Smooth muscle cell of the brain vasculature (primary cell): ENCODE data around the gene GPHA2.
"Not testable (repeated sequence)": the region's sequence is repeated elsewhere in the genome, so short reads cannot be mapped to it uniquely, and the experiment has no call there.

ENCODE experiments used
- DNase-seq: peaks from one replicate; pipeline ENCODE4 v3.0.0-alpha.2; 2012; ENCODE audit warnings: low read depth, low spot score

Gene GPHA2, protein sequence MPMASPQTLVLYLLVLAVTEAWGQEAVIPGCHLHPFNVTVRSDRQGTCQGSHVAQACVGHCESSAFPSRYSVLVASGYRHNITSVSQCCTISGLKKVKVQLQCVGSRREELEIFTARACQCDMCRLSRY

DNA sequence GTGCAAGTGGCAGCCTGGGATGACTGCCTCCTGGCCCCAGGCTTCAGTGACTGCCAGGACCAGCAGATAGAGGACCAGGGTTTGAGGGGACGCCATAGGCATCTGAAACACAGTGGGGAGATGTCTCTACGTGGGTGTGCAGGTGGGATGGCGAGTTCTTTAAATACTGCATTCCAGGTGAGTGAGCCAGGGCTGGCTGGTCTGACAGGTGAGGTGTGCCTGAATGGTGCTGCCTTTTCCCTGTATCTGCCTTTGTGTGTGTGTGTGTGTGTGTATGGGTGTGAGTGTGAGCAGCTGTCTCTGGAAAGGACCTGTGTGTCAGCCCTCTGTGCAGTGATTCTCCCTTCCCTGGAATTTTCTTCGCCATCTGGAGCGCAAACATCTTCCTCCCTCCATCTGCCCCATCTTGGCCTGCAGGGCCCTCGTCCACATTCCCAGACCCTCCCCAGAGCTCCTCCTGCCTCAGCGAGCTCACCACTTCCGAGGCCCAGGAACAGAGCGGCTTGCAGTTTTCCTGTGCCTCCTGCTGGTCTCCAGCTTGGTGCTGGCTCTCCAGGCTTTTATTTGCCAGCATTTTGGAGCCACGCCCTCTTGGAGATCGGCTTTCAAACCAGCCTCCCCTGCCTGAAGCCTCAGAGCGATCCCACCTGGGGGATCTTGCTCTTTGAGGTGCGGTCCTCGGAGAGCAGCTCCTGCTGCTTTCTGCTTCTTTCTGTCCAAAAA lies at the start of gene GPHA2:
Gene GPHA2, minus strand, starts transcription at position 535 of the 723 bp plus-strand sequence. Its CDS starts 433 bp downstream, at position 102.
- no peak for DNase-seq

DNA sequence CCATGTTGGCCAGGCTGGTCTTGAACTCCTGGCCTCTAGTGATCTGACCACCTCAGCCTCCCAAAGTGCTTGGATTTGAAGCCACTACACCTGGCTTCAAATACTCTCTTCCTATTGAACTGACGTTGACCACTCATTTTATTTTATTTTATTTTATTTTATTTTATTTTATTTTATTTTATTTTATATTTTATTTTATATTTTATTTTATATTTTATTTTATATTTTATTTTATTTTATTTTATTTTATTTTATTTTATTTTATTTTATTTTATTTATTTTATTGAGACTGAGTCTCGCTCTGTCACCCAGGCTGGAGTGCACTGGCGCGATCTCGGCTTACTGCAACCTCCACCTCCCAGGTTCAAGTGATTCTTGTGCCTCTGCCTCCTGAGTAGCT lies 47.6 kb upstream of the GPHA2 start:
- DNase-seq: not testable (repeated sequence)

DNA sequence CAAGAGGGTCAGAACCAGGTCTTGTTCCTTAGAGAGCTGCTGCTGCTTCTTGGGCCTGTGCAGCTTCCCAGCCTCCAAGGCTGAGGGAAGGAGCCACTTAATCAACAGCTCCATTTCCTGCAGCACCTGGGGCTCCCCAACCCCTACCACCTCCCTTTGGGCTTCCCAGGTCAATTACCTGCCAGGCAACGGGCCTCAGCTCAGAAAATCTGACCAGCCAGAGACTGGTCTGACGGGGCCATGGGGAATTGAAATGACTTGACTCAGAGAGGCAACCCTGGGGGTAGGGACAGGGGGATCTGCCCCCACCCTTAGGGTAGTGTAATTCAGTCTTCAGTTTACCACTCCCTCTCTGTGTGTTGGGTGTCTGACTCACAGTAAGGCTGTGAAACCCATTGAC lies 41.0 kb upstream of the GPHA2 start:
- no peak for DNase-seq

DNA sequence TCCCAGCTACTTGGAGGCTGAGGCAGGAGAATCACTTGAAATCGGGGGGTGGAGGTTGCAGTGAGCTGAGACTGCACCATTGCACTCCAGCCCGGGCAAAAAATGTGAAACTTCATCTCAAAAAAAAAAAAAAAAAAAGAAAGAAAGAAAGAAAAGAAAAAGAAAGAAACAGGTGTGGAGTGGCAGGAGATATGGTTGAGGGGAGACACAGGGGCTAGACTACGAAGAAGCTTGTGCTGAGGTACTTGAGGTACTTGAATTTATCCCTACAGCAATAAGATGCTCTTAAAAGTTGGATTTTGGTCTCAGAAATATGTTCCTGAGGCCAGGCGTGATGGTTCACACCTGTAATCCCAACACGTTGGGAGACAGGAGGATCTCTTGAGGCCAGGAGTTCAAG lies 38.4 kb upstream of the GPHA2 start:
- DNase-seq: no peak

DNA sequence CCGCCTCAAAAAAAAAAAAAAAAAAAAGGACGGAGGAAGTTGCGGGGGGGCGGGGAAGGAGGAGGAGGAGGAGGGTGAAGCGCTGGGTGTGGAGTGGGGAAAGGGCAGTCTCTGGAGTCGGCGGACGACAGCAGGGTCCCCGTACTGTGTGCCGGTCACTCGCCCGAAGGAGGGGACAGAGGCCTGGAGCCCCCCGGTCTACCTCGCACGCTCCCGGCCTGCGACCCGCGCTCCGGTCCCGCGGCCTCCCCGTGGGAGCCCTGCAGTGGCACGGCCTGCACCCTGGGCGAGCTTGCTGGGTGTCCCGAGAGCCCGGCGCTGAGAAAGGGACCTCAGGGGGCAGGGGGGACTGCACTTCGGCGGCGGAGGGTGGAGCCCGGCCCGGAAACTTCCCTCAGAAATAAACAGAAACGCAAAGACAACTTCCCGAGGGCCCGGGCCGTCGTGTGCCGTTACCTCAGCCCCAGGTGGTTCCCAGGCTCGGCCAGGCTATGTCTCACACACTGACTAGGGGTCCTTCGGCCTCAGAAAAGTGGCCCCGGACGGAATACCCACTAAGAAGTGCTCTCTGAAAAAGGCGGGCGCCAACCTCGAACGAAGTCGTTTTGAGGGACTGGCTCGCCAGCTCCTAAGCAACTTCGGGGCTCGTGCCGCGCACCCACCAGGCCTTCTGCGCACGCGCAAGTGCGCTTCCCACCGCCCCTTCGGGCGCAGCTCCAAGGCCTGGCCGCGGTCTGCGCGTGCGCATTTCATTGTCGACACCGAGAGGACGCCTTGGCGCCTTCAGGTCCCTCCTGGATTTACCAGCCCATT lies 35.9 kb upstream of the GPHA2 start, which contains the start of gene MAJIN:
Gene MAJIN, minus strand, starts transcription at position 688 of the 813 bp plus-strand sequence. CDS start 12,703 bp downstream, outside the sequence.
- peak; percentile 62 for DNase-seq

DNA sequence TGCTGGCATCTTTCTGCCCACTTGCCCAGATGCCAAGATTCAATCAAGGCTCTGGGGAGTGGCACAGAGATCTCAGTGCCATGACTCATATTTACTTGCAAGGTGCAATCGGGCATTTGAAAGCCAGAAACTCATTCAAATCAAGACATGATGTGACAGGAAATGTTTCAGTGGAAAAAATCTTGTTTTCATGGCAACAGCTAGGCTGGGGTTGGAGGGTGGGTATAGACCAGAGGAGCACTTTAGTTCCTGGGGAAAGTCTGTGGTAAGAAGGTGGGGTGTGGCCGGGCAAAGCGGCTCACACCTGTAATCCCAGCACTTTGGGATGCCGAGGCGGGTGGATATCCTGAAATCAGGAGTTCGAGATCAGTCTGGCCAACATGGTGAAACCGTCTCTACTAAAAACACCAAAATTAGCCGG lies 35.0 kb upstream of the GPHA2 start:
- DNase-seq: no peak

DNA sequence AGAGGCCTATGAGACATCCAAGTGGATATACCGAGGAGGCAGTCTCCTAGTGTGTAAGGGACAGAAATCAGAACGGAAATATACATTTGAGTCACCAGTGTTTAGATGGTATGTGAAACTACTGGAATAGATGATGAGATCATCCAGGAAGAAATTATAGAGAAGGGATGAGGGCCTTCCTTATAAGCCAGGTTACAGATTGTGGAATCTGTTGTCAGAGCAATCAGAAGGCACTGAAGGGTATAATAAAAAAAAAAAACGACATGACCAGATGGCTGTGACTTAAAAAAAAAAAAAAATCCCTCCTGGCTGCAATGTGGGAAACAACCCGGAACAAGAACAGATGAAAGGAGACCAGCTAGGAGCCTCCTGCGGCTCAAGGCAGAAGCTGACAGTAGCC lies 33.5 kb upstream of the GPHA2 start:
- no peak for DNase-seq

DNA sequence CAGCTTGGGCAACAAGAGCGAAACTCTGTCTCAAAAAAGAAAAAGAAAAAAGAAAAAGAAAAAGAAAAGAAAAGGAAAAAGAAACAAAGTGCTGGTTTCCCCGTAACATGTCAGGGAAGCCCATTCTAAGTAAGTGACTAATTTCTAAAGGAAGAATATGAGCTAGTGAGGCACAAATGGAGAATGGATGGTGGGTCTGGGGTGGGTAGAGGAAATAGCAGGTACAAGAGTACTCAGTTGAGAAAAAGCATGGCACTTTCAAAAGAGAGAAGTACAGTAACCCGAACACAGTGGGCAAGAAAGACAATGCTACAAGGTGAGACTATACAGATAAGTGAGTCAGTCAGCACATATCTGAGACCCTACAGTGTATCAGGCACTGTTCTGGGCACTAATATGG lies 31.7 kb upstream of the GPHA2 start:
- DNase-seq: no peak

DNA sequence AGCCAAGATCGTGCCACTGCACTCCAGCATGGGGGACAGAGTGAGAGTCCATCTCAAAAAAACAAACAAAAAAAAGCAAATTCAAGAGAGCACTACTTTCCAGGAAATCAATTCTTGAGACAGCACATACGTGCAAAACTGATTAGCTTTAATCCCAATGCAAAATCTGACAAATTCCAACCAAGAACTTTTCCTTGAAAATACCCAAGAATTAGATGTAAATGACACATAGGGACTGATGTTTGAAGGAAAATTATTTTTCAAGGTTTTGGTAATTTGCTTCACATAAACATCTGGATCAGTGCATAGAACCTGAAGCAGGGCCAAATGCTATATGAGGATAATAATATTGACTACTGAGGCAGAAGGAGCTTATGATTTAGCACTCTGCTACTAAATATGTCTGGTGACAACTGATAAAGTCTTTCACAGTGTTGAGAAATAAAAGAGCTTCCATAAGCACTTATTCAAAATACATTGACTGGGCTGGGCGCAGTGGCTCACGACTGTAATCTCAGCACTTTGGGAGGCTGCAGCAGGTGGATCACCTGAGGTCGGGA lies 27.5 kb upstream of the GPHA2 start:
- no peak for DNase-seq

DNA sequence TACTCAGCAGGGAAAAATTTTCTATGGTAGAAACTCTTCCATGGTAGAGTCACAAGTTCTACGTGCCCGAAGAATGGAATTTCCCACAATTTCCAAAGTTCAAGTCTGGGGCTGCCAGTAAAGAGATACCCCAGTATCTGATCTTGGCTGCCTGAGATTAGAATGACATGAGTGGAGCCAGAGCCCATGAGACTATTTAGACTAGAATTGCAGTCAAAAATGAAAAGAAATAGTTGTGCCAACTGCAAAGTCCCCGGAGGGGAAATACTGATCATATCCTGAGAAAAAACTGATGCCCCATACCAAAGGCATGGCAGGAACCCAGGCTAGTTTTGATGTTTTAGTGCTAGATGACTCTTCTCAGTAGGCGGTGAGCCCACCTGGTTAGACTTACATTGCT lies 25.0 kb upstream of the GPHA2 start:
- no peak for DNase-seq

DNA sequence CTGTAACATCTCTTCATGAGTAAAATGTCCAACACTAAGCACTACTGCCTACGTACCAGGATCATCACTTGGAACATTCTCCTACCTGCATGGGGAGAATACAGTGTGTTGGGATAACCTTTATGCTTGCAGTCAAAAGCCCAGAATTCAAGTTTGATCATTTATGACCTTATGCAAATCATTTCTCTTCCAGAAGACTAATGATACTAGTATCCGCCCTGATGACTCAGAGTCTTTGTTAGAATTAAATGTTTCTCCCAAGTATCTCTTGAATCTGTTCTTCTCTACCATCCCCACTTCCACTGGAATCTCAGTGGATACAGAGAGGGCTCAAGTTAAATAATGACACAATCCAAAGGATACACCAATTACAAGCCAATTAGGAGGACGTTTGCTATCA lies 23.8 kb upstream of the GPHA2 start:
- no peak for DNase-seq

DNA sequence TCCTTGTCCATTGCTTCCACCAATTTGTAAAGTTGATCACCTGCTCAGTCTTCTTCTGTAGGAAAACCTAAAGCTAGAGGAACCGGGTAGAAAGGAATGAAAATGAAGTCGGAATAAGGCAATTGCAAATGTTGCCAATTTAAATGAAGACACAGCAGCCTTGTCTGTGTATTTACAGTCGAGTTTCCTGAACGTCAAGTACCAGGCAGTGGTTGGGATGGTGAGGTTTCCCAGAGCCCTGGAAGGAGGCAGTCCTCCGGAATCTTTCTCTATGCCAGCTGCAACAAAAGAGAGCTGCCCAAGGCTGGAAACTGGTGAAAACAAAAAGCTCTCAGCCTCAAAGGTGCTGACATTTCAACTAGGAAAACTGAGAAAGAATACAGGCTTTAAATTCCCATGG lies 18.5 kb upstream of the GPHA2 start:
- DNase-seq: no peak

DNA sequence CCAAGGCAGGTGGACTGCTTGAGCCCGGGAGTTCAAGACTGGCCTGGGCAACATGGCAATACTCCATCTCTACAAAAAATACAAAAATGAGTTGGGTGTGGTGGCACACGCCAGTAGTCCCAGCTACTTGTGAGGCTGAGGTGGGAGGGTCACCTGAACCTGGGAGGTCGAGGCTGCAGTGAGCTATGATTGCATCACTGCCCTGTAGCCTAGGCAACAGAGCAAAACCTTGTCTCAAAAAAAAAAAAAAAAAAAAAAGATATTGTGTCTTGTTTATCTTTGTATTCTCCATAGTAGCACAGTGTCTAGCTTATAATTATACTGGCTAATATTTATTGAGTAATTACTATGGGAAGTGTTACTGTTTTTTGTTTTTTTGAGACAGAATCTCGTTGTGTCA lies 15.8 kb upstream of the GPHA2 start:
- DNase-seq: no peak

DNA sequence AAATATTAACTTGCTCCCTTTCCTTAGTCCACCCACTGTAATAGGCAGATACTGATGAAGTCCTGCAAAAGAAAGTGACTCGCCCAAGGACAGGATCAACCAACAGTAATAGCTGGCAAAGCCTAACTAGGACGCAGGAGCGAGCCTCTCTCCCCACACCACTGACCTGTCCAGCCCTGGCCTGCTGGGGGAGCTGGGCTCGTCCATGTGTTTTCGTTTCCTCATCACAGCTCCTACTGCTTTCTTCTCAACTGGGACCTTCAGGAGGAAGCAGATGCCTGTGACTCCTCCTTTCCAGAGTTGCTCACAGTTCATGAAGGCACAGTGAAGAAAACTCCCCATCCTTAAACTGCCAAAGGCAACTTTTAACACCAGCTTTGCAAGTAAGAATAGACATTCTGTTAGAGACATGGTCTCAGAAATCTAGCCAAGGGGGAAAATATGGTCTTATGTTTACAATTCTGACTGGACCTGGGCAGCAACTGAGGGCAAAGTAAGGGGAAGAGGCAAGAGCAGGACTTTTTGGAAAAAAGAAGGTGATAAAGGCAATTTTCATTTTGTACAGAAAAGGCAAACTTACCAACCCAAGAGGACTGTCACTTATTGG lies 11.6 kb upstream of the GPHA2 start:
- no peak for DNase-seq

DNA sequence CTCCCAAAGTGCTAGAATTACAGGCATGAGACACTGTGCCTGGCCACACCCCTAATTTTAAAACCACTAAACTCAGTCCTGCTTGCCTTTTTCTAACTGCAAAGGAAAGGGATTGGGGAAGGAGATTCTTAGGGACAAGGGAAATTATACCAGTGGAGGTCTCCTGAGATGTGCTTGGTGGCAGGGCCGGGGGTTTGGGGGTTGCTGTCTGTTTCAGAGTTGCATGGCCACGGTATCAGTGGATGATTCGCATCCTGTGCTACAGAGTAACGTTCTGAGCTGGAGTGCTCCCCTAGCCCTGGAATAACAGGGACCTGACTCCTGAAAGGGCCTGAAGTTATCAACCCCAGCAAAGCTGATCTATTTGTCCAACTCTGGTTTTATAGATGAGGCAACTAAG lies 846 bp upstream of the GPHA2 start:
- no peak for DNase-seq

DNA sequence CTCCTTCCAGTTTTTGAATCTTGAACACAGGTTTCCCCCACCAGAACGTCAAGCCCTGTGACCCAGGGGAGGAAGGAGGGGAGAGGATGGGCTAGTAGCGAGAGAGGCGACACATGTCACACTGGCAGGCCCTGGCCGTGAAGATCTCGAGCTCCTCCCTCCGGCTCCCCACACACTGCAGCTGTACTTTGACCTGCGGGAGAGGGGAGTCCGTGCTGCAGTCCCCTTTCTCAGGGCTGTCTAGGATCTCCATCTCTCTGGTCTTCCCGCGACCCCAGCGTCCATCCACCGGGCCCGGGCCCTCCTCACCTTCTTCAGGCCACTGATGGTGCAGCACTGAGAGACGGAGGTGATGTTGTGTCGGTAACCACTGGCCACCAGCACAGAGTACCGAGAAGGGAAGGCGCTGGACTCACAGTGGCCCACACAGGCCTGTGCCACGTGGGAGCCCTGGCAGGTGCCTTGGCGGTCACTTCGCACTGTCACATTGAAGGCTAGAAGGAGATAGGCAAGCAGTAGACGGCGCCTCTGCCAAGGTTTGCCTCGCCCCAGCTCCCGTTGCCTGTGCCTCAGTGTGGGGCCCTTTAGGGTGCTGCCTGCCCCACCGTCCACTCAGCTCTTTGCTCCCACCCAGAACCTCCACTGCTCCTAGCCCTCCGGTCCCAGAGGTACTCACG lies 873 bp downstream of the GPHA2 start:
- DNase-seq: no peak

DNA sequence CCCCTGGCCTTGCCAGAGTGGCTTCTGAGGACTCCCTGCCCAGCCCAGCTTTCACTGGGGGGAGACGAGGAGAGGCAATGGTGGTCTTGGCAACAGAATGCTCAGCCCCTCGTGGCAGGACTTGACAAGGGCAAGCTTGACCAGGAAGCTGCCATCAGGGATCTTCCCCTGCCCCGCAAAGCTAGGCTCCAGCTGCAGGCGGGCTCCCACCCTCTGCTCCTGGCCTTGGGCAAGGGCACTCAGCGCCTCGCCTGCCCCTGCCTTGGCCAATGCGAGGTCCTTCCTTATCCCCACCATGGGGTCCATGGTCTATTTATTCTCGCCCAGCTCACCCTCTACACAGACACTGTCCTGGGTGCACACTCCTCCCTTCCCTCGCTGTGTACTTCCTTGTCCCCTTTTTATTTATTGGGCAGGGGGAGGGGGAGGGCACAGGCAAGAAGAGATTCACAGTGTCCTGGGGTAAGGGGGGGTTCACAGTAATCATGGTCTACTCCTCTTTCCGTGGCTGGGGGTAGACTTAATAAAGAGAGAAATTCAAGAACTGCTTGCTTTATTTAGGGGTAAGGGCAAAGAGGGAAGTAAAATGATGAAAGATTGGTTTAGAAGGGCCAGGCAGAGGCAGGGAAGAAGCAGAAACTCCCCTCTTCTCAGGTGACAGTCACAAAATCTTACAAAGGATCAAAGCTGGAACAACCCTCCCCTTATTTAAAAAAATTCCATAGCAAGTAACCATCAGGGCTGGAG lies 1.6 kb downstream of the GPHA2 start:
- DNase-seq: no peak

DNA sequence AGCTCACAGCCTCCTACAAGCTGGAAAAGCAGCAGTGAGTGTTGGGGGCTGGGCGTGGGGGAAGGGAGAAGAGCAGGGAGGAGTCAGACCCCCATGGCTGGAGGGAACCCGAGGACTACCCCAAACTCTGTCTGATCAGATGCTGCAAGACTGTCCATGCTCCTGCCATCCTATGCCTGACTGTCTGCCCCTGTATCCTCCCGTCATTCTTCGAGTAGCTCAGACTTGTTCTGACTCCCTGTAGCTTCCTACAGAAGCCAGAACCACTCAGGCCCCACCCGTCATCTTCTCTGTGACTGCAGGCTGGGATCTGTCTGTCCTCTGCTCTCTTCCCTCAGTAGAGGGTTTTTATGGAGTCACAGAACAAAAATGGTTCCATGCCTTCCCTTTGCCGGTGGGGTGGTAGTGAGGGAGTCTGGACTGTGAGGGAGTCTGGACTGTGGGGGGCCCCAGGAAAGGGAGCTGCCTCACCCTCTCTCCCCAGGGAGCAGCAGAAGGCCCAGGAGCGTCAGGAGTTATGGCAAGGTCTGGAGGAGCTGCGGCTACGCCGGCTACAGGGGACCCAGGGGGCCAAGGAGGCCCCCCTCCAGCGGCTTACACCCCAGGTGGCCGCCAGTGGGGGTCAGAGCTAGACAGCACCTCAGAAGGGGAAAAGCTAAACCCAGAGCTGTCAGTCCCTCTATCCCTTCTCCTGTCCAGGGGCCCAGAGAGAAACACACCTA lies 2.3 kb downstream of the GPHA2 start:
- no peak for DNase-seq

DNA sequence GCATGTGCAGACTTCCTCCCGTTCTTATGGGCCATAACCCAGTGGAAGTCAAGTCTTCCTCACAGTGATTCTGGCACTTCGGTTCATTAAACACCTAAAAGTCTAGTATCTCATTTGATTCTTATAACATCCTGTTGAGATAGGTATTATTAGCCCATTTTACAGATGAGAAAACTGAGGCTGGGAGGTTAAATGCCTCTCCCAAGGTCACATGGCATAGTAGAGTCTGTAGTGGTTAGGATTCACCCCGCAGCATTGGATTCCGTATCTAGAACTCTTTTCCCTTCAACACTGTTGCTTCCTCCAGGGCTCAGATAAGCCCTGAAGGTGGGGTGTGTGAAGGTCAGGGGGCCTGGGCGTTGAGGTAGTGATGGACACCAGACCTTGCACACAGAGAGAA lies 3.4 kb downstream of the GPHA2 start:
- DNase-seq: no peak

DNA sequence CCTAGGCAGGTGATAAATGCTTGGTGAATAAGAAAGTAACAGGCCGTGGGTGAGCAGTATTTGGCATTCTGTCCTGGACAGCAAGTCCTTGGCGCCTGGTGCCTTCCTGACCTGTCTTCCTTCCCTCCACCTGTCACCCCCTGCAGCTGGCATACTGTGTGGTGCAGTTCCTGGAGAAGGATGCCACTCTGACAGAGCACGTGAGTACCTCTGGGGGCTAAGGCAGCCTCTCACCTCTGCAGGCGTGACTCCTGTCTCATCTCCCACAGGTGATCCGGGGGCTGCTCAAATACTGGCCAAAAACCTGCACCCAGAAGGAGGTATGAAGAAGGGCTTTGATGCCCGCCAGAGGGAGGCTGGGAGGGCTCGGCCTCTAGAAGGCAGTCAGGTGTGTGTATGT lies 4.4 kb downstream of the GPHA2 start:
- DNase-seq: no peak
